ENCODE measurements around the gene PTPRD. TPM values are rescaled to one million over a fixed set of nuclear protein-coding genes. Genes with fewer than 3 reads are reported as not detected.

PTPRD gene
- total RNA-seq, 1 experiment from 2014 or later = not detected

DNA sequence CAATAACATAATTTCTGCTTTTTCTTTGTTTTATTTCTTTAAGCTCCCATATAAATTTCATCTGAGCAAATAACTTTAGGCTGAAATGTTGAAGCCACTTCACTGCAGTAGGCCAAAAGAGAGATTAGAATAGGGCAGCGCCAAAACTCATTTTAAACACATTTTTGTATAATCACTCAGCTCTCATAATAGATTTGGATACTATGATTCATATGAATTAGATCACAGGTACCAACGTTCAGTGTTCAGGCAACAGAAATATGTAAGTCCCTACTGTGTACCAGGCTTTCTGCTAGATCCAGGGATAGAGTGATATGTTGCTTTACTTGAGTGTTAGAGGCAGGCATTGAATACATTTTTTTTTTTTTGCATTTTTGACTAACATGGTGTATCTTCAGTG is 370.5 kb downstream of the PTPRD start:
- ChIA-PET CTCF (no interaction called here), POLR2A (no interaction called here)
- Histone ChIP-seq H3K9me3 (ENCODE audit: control insufficient read depth, insufficient read depth, low read depth, low read length) (no peaks in the 10 kb centered on the region), H3K4me3 (ENCODE audit: low read depth in 2 of 2, low read length in 2 of 2) (no peak overlapping the region), H3K27ac (ENCODE audit: low read length) (no peak overlapping the region), H3K36me3 (ENCODE audit: control insufficient read depth, insufficient read depth, low read length) (no peaks in the 10 kb centered on the region), H3K4me1 (ENCODE audit: control insufficient read depth, insufficient read depth, low read length) (no peaks in the 10 kb centered on the region), H3K27me3 (ENCODE audit: control insufficient read depth, insufficient read depth, low read length) (no peaks in the 10 kb centered on the region)
- BruUV-seq (replicated peaks) = no TSS peak
- ATAC-seq (no peak), DNase-seq (ENCODE audit: low read depth, low spot score) (no peak)
- in situ Hi-C loops (cut with HindIII; ENCODE audit: low pct_unique_long_range_greater_than_20kb, low sequenced_read_pairs) (no loop called here), intact Hi-C loops (cut with micrococcal nuclease; ENCODE audit: unreplicated experiment) (no loop called here)
- TF ChIP-seq TCF7L2 (IDR thresholded peaks at IDR 0.05; ENCODE audit: low read depth, low read length) (no peak), POLR2AphosphoS5 (IDR thresholded peaks at IDR 0.05; ENCODE audit: low read depth, low read length) (no peak), SIN3A (IDR thresholded peaks at IDR 0.05; ENCODE audit: borderline replicate concordance, insufficient read depth, low read depth, low read length) (no peak)
- TF ChIP-seq, protein P1, sequence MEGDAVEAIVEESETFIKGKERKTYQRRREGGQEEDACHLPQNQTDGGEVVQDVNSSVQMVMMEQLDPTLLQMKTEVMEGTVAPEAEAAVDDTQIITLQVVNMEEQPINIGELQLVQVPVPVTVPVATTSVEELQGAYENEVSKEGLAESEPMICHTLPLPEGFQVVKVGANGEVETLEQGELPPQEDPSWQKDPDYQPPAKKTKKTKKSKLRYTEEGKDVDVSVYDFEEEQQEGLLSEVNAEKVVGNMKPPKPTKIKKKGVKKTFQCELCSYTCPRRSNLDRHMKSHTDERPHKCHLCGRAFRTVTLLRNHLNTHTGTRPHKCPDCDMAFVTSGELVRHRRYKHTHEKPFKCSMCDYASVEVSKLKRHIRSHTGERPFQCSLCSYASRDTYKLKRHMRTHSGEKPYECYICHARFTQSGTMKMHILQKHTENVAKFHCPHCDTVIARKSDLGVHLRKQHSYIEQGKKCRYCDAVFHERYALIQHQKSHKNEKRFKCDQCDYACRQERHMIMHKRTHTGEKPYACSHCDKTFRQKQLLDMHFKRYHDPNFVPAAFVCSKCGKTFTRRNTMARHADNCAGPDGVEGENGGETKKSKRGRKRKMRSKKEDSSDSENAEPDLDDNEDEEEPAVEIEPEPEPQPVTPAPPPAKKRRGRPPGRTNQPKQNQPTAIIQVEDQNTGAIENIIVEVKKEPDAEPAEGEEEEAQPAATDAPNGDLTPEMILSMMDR (IDR thresholded peaks at IDR 0.05) = no peak
- TF ChIP-seq, protein P2, sequence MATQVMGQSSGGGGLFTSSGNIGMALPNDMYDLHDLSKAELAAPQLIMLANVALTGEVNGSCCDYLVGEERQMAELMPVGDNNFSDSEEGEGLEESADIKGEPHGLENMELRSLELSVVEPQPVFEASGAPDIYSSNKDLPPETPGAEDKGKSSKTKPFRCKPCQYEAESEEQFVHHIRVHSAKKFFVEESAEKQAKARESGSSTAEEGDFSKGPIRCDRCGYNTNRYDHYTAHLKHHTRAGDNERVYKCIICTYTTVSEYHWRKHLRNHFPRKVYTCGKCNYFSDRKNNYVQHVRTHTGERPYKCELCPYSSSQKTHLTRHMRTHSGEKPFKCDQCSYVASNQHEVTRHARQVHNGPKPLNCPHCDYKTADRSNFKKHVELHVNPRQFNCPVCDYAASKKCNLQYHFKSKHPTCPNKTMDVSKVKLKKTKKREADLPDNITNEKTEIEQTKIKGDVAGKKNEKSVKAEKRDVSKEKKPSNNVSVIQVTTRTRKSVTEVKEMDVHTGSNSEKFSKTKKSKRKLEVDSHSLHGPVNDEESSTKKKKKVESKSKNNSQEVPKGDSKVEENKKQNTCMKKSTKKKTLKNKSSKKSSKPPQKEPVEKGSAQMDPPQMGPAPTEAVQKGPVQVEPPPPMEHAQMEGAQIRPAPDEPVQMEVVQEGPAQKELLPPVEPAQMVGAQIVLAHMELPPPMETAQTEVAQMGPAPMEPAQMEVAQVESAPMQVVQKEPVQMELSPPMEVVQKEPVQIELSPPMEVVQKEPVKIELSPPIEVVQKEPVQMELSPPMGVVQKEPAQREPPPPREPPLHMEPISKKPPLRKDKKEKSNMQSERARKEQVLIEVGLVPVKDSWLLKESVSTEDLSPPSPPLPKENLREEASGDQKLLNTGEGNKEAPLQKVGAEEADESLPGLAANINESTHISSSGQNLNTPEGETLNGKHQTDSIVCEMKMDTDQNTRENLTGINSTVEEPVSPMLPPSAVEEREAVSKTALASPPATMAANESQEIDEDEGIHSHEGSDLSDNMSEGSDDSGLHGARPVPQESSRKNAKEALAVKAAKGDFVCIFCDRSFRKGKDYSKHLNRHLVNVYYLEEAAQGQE (IDR thresholded peaks at IDR 0.05; ENCODE audit: insufficient read depth in 1 of 2, low read depth in 2 of 2, low read length in 1 of 2) = no peak

GRCh38 chr9:10238087-10238486 is 374.7 kb downstream of the PTPRD start:
- ChIA-PET POLR2A (no interaction called here), CTCF (no interaction called here)
- no TSS peak for BruUV-seq (replicated peaks)
- intact Hi-C loops (cut with micrococcal nuclease; ENCODE audit: unreplicated experiment) (no loop called here), in situ Hi-C loops (cut with HindIII; ENCODE audit: low pct_unique_long_range_greater_than_20kb, low sequenced_read_pairs) (no loop called here)
- TF ChIP-seq, protein P1 (IDR thresholded peaks at IDR 0.05) = no peak
- TF ChIP-seq, protein P2 (IDR thresholded peaks at IDR 0.05; ENCODE audit: insufficient read depth in 1 of 2, low read depth in 2 of 2, low read length in 1 of 2) = no peak
- no peak for TF ChIP-seq TCF7L2 (IDR thresholded peaks at IDR 0.05; ENCODE audit: low read depth, low read length)
- no peak for TF ChIP-seq POLR2AphosphoS5 (IDR thresholded peaks at IDR 0.05; ENCODE audit: low read depth, low read length)
- TF ChIP-seq SIN3A (IDR thresholded peaks at IDR 0.05; ENCODE audit: borderline replicate concordance, insufficient read depth, low read depth, low read length) = no peak
- no peak overlapping the region for H3K27ac ChIP-seq (ENCODE audit: low read length)
- no peaks in the 10 kb centered on the region for H3K9me3 ChIP-seq (ENCODE audit: control insufficient read depth, insufficient read depth, low read depth, low read length)
- no peak for DNase-seq (ENCODE audit: low read depth, low spot score)
- H3K36me3 ChIP-seq (ENCODE audit: control insufficient read depth, insufficient read depth, low read length) = no peaks in the 10 kb centered on the region
- no peak overlapping the region for H3K4me3 ChIP-seq (ENCODE audit: low read depth in 2 of 2, low read length in 2 of 2)
- H3K27me3 ChIP-seq (ENCODE audit: control insufficient read depth, insufficient read depth, low read length) = no peaks in the 10 kb centered on the region
- H3K4me1 ChIP-seq (ENCODE audit: control insufficient read depth, insufficient read depth, low read length) = no peaks in the 10 kb centered on the region
- ATAC-seq = no peak
